Heart left ventricle (tissue), 13 donors: ENCODE measurements around the gene LRRC36.

Experiments used
- POLR2A ChIP-seq, 2 donors: fragments of 450-650 bp; IDR thresholded peaks; one replicate each; pipeline ENCODE4 v1.6.1; 2017; ENCODE audit warnings: antibody characterized with exemption in 2 of 2, mild to moderate bottlenecking in 2 of 2, moderate library complexity in 2 of 2
- TF ChIP-seq, protein P1 (sequence below), 12 donors: fragments of 200-600 bp; sonication (generic) in 4 of 12; IDR thresholded peaks; one replicate each; pipeline versions ENCODE4 v1.5.0 to v1.8.0; 2018 to 2022; ENCODE audit warnings: antibody characterized with exemption in 12 of 12, mild to moderate bottlenecking in 5 of 12
- donor health status: ischemic (EF 13 %, LVEDD 7.1; RV severe dilation, severe dysfunction).
- donor health status: DM: no; HTN: yes; CAD: no.
- donor health status: DM: no; HTN: no; CAD: no.
- donor health status: ischemic (EF 25% LVEDD 6.9; RV normal size, moderate dysfunction).
- donor health status: ischemic (EF 25% LVEDD 5.7; RV mildly dilated, moderate dysfunction).
- donor health status: ischemic (EF 35%, LVEDD 5.7; RV mildly dilated, moderate dysfunction).
- donor health status: nonischemic (EF 11% LVEDD 7.7; RV severe dilation, severe dysfunction).
- donor health status: DM: yes; HTN: yes; CAD: no.
- donor health status: PGD.
- donor health status: ischemic (EF 29% LVEDD 5.4; RV normal size, mild dysfunction).
- donor health status: nonischemic (EF 23%, LVEDD 6.1; RV moderate dilation, normal function).

DNA sequence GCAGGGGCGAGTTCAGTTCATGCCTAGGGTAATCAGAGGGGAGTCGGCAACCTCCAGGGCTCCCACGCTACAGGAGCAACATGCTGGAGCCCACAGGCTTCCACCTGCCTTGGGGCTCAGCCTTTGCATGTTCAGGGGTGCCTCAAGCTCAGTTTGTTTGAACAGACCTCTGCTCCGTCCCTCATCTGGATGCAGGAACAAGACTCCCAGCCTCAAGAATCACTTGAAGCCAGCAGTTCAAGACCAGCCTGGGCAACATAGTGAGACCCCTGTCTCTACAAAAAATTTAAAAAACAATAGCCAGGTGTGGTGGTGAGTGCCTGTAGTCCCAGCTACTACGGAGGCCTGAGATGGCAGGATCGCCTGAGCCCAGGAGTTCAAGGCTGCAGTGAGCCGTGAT lies 99.4 kb downstream of the LRRC36 start:
- no peak for TF ChIP-seq POLR2A (IDR thresholded peaks at IDR 0.05)
- TF ChIP-seq, protein P1, sequence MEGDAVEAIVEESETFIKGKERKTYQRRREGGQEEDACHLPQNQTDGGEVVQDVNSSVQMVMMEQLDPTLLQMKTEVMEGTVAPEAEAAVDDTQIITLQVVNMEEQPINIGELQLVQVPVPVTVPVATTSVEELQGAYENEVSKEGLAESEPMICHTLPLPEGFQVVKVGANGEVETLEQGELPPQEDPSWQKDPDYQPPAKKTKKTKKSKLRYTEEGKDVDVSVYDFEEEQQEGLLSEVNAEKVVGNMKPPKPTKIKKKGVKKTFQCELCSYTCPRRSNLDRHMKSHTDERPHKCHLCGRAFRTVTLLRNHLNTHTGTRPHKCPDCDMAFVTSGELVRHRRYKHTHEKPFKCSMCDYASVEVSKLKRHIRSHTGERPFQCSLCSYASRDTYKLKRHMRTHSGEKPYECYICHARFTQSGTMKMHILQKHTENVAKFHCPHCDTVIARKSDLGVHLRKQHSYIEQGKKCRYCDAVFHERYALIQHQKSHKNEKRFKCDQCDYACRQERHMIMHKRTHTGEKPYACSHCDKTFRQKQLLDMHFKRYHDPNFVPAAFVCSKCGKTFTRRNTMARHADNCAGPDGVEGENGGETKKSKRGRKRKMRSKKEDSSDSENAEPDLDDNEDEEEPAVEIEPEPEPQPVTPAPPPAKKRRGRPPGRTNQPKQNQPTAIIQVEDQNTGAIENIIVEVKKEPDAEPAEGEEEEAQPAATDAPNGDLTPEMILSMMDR (IDR thresholded peaks at IDR 0.05), result no peak
